ENCODE data around the gene VCAN.

The VCAN gene

DNA sequence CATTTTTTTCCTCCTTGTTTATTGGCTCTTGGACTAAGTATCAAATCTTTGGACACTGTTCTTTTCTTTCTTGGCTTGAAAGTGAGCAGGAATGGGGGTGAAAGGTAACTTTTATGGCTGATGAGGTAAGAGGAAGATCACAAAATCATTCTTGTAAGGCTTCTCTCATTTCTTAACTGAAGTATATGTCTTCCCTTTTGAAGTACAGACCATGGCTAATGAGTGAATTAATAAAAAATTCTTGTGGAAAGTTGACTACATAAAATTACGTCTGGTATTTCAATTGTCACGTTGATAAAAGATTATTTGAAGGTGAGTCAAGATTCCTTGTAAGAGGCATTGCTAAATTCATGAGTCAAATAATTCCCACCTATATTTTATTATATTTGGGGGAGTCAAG lies 25.1 kb downstream of the VCAN start:
- peaks cover 39 to 49% of the 10 kb centered on the region in 2 experiments for H3K36me3 ChIP-seq (ENCODE audit: control insufficient read depth in 2 of 2, insufficient read depth in 1 of 2, low read length in 2 of 2)

More for the DNA sequence above, 25.1 kb downstream of the VCAN start:
- H3K4me1 ChIP-seq (ENCODE audit: control insufficient read depth, insufficient read depth, low read length), result peaks cover 4% of the 10 kb centered on the region; the same call in 1 of the 2 replicates
- TF ChIP-seq ZNF157 (tag by site-specific recombination; IDR thresholded peaks at IDR 0.05), result no peak
- TF ChIP-seq, protein P1, sequence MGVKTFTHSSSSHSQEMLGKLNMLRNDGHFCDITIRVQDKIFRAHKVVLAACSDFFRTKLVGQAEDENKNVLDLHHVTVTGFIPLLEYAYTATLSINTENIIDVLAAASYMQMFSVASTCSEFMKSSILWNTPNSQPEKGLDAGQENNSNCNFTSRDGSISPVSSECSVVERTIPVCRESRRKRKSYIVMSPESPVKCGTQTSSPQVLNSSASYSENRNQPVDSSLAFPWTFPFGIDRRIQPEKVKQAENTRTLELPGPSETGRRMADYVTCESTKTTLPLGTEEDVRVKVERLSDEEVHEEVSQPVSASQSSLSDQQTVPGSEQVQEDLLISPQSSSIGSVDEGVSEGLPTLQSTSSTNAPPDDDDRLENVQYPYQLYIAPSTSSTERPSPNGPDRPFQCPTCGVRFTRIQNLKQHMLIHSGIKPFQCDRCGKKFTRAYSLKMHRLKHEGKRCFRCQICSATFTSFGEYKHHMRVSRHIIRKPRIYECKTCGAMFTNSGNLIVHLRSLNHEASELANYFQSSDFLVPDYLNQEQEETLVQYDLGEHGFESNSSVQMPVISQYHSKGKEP (tag by site-specific recombination; IDR thresholded peaks at IDR 0.05), result no peak
- TF ChIP-seq GLI2 (tag by site-specific recombination; IDR thresholded peaks at IDR 0.05; ENCODE audit: borderline replicate concordance, low read depth), result no peak
- TF ChIP-seq, protein P2, sequence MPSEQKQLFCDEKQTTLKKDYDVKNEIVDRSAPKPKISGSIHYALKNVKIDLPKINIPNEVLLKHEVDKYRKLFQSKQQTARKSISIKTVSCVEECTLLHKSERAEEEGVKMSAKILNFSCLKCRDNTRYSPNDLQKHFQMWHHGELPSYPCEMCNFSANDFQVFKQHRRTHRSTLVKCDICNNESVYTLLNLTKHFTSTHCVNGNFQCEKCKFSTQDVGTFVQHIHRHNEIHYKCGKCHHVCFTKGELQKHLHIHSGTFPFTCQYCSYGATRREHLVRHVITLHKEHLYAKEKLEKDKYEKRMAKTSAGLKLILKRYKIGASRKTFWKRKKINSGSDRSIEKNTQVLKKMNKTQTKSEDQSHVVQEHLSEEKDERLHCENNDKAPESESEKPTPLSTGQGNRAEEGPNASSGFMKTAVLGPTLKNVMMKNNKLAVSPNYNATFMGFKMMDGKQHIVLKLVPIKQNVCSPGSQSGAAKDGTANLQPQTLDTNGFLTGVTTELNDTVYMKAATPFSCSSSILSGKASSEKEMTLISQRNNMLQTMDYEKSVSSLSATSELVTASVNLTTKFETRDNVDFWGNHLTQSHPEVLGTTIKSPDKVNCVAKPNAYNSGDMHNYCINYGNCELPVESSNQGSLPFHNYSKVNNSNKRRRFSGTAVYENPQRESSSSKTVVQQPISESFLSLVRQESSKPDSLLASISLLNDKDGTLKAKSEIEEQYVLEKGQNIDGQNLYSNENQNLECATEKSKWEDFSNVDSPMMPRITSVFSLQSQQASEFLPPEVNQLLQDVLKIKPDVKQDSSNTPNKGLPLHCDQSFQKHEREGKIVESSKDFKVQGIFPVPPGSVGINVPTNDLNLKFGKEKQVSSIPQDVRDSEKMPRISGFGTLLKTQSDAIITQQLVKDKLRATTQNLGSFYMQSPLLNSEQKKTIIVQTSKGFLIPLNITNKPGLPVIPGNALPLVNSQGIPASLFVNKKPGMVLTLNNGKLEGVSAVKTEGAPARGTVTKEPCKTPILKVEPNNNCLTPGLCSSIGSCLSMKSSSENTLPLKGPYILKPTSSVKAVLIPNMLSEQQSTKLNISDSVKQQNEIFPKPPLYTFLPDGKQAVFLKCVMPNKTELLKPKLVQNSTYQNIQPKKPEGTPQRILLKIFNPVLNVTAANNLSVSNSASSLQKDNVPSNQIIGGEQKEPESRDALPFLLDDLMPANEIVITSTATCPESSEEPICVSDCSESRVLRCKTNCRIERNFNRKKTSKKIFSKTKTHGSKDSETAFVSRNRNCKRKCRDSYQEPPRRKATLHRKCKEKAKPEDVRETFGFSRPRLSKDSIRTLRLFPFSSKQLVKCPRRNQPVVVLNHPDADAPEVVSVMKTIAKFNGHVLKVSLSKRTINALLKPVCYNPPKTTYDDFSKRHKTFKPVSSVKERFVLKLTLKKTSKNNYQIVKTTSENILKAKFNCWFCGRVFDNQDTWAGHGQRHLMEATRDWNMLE (tag by site-specific recombination; conservative IDR thresholded peaks at IDR 0.05; ENCODE audit: low read depth), result no peak
- TF ChIP-seq, protein P3, sequence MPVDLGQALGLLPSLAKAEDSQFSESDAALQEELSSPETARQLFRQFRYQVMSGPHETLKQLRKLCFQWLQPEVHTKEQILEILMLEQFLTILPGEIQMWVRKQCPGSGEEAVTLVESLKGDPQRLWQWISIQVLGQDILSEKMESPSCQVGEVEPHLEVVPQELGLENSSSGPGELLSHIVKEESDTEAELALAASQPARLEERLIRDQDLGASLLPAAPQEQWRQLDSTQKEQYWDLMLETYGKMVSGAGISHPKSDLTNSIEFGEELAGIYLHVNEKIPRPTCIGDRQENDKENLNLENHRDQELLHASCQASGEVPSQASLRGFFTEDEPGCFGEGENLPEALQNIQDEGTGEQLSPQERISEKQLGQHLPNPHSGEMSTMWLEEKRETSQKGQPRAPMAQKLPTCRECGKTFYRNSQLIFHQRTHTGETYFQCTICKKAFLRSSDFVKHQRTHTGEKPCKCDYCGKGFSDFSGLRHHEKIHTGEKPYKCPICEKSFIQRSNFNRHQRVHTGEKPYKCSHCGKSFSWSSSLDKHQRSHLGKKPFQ (tag by site-specific recombination; IDR thresholded peaks at IDR 0.05), result no peak
- TF ChIP-seq ZNF670 (tag by site-specific recombination; IDR thresholded peaks at IDR 0.05; ENCODE audit: low read depth), result no peak
- TF ChIP-seq ZSCAN4 (tag by site-specific recombination; IDR thresholded peaks at IDR 0.05), result no peak
- TF ChIP-seq, protein P4, sequence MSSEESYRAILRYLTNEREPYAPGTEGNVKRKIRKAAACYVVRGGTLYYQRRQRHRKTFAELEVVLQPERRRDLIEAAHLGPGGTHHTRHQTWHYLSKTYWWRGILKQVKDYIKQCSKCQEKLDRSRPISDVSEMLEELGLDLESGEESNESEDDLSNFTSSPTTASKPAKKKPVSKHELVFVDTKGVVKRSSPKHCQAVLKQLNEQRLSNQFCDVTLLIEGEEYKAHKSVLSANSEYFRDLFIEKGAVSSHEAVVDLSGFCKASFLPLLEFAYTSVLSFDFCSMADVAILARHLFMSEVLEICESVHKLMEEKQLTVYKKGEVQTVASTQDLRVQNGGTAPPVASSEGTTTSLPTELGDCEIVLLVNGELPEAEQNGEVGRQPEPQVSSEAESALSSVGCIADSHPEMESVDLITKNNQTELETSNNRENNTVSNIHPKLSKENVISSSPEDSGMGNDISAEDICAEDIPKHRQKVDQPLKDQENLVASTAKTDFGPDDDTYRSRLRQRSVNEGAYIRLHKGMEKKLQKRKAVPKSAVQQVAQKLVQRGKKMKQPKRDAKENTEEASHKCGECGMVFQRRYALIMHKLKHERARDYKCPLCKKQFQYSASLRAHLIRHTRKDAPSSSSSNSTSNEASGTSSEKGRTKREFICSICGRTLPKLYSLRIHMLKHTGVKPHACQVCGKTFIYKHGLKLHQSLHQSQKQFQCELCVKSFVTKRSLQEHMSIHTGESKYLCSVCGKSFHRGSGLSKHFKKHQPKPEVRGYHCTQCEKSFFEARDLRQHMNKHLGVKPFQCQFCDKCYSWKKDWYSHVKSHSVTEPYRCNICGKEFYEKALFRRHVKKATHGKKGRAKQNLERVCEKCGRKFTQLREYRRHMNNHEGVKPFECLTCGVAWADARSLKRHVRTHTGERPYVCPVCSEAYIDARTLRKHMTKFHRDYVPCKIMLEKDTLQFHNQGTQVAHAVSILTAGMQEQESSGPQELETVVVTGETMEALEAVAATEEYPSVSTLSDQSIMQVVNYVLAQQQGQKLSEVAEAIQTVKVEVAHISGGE (tag by site-specific recombination; conservative IDR thresholded peaks at IDR 0.05; ENCODE audit: low read depth), result no peak
- no peak for TF ChIP-seq ZNF664 (tag by site-specific recombination; IDR thresholded peaks at IDR 0.05)
- TF ChIP-seq ZBTB1 (tag by site-specific recombination; IDR thresholded peaks at IDR 0.05), result no peak
- H3K9me3 ChIP-seq (ENCODE audit: control insufficient read depth, insufficient read depth, low read depth, low read length), result no peaks in the 10 kb centered on the region; the same call in 1 of the 2 replicates
- ChIA-PET CTCF (no interaction called here), POLR2A (no interaction called here)
- H3K4me3 ChIP-seq (ENCODE audit: low read depth, low read length), result no peak overlapping the region
- no peak overlapping the region for H3K27ac ChIP-seq (ENCODE audit: extremely low read depth, low read depth, low read length)

All from HEK293 (cell line).